A673 (cell line): ENCODE results near the gene AAMP.

ENCODE experiments used
- CTCF ChIP-seq: fragments of 300-800, 200-600 bp; sonication (generic); conservative IDR thresholded peaks from 2 replicates; pipeline ENCODE4 v1.5.1; 2017; ENCODE audit warnings: low read depth, mild to moderate bottlenecking, antibody characterized with exemption, low read length, moderate library complexity, mixed read lengths
- EZH2 ChIP-seq: fragments of 200-600 bp; sonication (generic); IDR thresholded peaks from 2 replicates; pipeline ENCODE4 v1.6.1; 2017; ENCODE audit warnings: borderline replicate concordance, low read depth, mild to moderate bottlenecking, mixed read lengths, antibody characterized with exemption, low read length; ENCODE audit not compliant: poor library complexity, severe bottlenecking

- TF ChIP-seq CTCF = no peak
- no peak for TF ChIP-seq EZH2
These were observed 23.9 kb upstream of the AAMP start for GRCh38 chr2:218293715-218294429.
